HCT116 (cell line): Measurements from ENCODE around the gene PTPDC1. TPM values are rescaled to one million over a fixed set of nuclear protein-coding genes. Genes with fewer than 3 reads are reported as not detected.

Source experiments
- ATAC-seq: fragments of 200-7000 bp; cut with Tn5 transposase; 2 replicates; pipeline ENCODE4 v1.9.1; 2020; ENCODE audit warnings: mild to moderate bottlenecking, moderate library complexity
- BruUV-seq: library from RNA; stranded (reverse); fragments of 400-500 nt; replicated peaks from 2 replicates; lab custom pipeline; 2021; lab: Mats Ljungman, UMichigan
- CTCF ChIA-PET: fragments of 300-600 bp; sonication (Branson Sonifier 250); formaldehyde crosslinking; loops from one replicate; lab custom pipeline; 2021; ENCODE audit warnings: antibody characterized with exemption; lab: Charles Lee
- POLR2A ChIA-PET: fragments of 300-600, 350-600 bp; sonication (Branson Sonifier 250); formaldehyde crosslinking; loops from one replicate; lab custom pipeline; 2021; ENCODE audit warnings: antibody characterized with exemption; lab: Charles Lee
- RAD21 ChIA-PET, 2 experiments: fragments of 300-600 bp; sonication (Branson Sonifier 250); formaldehyde crosslinking; loops; one replicate each; lab custom pipeline; 2023; ENCODE audit warnings: low total read pairs in 2 of 2; ENCODE audit not compliant: uncharacterized antibody in 2 of 2, unreplicated experiment in 2 of 2, low non-redundant PET in 1 of 2; lab: Charles Lee
- DNase-seq: peaks from one replicate; pipeline ENCODE4 v3.0.0-alpha.2; 2010; ENCODE audit warnings: low read depth, low spot score
- H2AFZ ChIP-seq: fragments of 200-600 bp; shearing (Covaris generic), sonication (generic); 2 replicates; pipeline ENCODE4 v1.6.1; 2017; ENCODE audit warnings: low read depth, mixed run types, mixed read lengths, antibody characterized with exemption, low read length; ENCODE audit not compliant: poor library complexity, severe bottlenecking
- H3K27ac ChIP-seq: 2 replicates; pipeline ENCODE4 v1.5.1; 2012; ENCODE audit warnings: low read depth, low read length
- H3K27me3 ChIP-seq: fragments of 200-600 bp; sonication (generic); 2 replicates; pipeline ENCODE4 v1.6.1; 2016; ENCODE audit warnings: mixed run types, low read length, mixed read lengths; ENCODE audit not compliant: insufficient read depth
- H3K36me3 ChIP-seq, 2 experiments: fragments of 200-500 bp in 1 of 2; fragments of 200-600 bp in 1 of 2; sonication (Bioruptor generic) in 1 of 2; sonication (generic) in 1 of 2; 2 replicates each; pipeline versions ENCODE4 v1.5.1 to v1.6.1; 2014 to 2016; ENCODE audit warnings: low read length in 2 of 2, inconsistent platforms in 1 of 2, mixed read lengths in 1 of 2, mixed run types in 1 of 2; ENCODE audit not compliant: insufficient read depth in 2 of 2, control insufficient read depth in 1 of 2
- H3K4me1 ChIP-seq, 2 experiments: fragments of 200-600 bp in 1 of 2; sonication (generic) in 1 of 2; 2 replicates each; pipeline versions ENCODE4 v1.5.1 to v1.6.1; 2012 to 2017; ENCODE audit warnings: low read length in 2 of 2, inconsistent platforms in 1 of 2, mild to moderate bottlenecking in 1 of 2, mixed read lengths in 1 of 2, mixed run types in 1 of 2, moderate library complexity in 1 of 2; ENCODE audit not compliant: insufficient read depth in 2 of 2, control insufficient read depth in 1 of 2
- H3K4me2 ChIP-seq: fragments of 200-600 bp; sonication (generic); 2 replicates; pipeline ENCODE4 v1.6.1; 2017; ENCODE audit warnings: mixed run types, low read length, mixed read lengths
- H3K4me3 ChIP-seq, 2 experiments: fragments of 200-600 bp in 1 of 2; sonication (generic) in 1 of 2; replicated peaks in 1 of 2; 2 replicates each; pipeline ENCODE4 v1.5.1; 2011 to 2016; ENCODE audit warnings: low read length in 2 of 2, control low read depth in 1 of 2, low read depth in 1 of 2, mild to moderate bottlenecking in 1 of 2, mixed read lengths in 1 of 2, mixed run types in 1 of 2
- H3K79me2 ChIP-seq: fragments of 200-600 bp; sonication (generic); 2 replicates; pipeline ENCODE4 v1.6.1; 2017; ENCODE audit warnings: mild to moderate bottlenecking, mixed run types, low read length, moderate library complexity, mixed read lengths; ENCODE audit not compliant: insufficient read depth
- H3K9ac ChIP-seq: fragments of 200-600 bp; sonication (generic); 2 replicates; pipeline ENCODE4 v1.6.1; 2016; ENCODE audit warnings: low read length, mixed read lengths
- H3K9me2 ChIP-seq: fragments of 200-600 bp; sonication (generic), shearing (Covaris generic); 2 replicates; pipeline ENCODE4 v1.6.1; 2017; ENCODE audit warnings: mixed run types, mild to moderate bottlenecking, moderate library complexity; ENCODE audit not compliant: insufficient read depth
- H3K9me3 ChIP-seq, 2 experiments: fragments of 200-500 bp in 1 of 2; fragments of 200-600 bp in 1 of 2; sonication (Bioruptor generic) in 1 of 2; sonication (generic) in 1 of 2; 2 replicates each; pipeline ENCODE4 v1.6.1; 2014 to 2017; ENCODE audit warnings: low read length in 2 of 2, mixed read lengths in 2 of 2, inconsistent platforms in 1 of 2, low read depth in 1 of 2, mild to moderate bottlenecking in 1 of 2, mixed run types in 1 of 2, moderate library complexity in 1 of 2; ENCODE audit not compliant: control insufficient read depth in 1 of 2, insufficient read depth in 1 of 2
- H4K20me1 ChIP-seq: fragments of 200-600 bp; sonication (generic), shearing (Covaris generic); 2 replicates; pipeline ENCODE4 v1.6.1; 2017; ENCODE audit warnings: mixed run types, mild to moderate bottlenecking, moderate library complexity; ENCODE audit not compliant: insufficient read depth
- CBX3 ChIP-seq: IDR thresholded peaks from 2 replicates; pipeline ENCODE4 v1.6.1; 2012; ENCODE audit warnings: low read depth
- CEBPB ChIP-seq: IDR thresholded peaks from 2 replicates; pipeline ENCODE4 v1.6.1; 2012; ENCODE audit warnings: low read depth
- EGR1 ChIP-seq: IDR thresholded peaks from 2 replicates; pipeline ENCODE4 v1.6.1; 2012; ENCODE audit warnings: low read depth
- ELF1 ChIP-seq: IDR thresholded peaks from 2 replicates; pipeline ENCODE4 v1.6.1; 2012; ENCODE audit warnings: low read depth, borderline replicate concordance
- EZH2 ChIP-seq: fragments of 200-600 bp; sonication (generic); IDR thresholded peaks from 2 replicates; pipeline ENCODE4 v1.6.1; 2017; ENCODE audit warnings: antibody characterized with exemption, mixed run types
- EZH2phosphoT487 ChIP-seq: fragments of 200-600 bp; IDR thresholded peaks from 2 replicates; pipeline ENCODE4 v1.6.1; 2018; ENCODE audit warnings: antibody characterized with exemption, borderline replicate concordance
- FOSL1 ChIP-seq: IDR thresholded peaks from 2 replicates; pipeline ENCODE4 v1.6.1; 2012; ENCODE audit warnings: low read depth
- POLR2A ChIP-seq: IDR thresholded peaks from 2 replicates; pipeline ENCODE4 v1.7.0; 2011; ENCODE audit warnings: borderline replicate concordance; ENCODE audit not compliant: insufficient read depth, insufficient read length; ENCODE audit errors: extremely low read depth
- SIN3A ChIP-seq: IDR thresholded peaks from 2 replicates; pipeline ENCODE4 v1.6.1; 2012; ENCODE audit warnings: low read depth
- YY1 ChIP-seq: IDR thresholded peaks from 2 replicates; pipeline ENCODE4 v1.6.1; 2011; ENCODE audit warnings: low read length, low read depth, moderate library complexity, mild to moderate bottlenecking; ENCODE audit not compliant: insufficient replicate concordance; ENCODE audit errors: extremely low read depth
- ZFX ChIP-seq: fragments of 450-650 bp; IDR thresholded peaks from 2 replicates; pipeline ENCODE4 v1.6.1; 2017
- intact Hi-C: fragments of 100-400 bp; cut with micrococcal nuclease; formaldehyde crosslinking; loops from 2 replicates; pipeline ENCODE4 v1.10.0; 2022
- total RNA-seq: library from RNA; stranded (reverse); gene quantifications from one replicate; pipeline ENCODE4 v1.2.1, GENCODE V29; 2021; ENCODE audit not compliant: unreplicated experiment
- TF ChIP-seq, protein P1 (sequence below): IDR thresholded peaks from 2 replicates; pipeline ENCODE4 v1.6.1; 2012; ENCODE audit warnings: low read depth
- TF ChIP-seq, protein P2 (sequence below): IDR thresholded peaks from 2 replicates; pipeline ENCODE4 v1.6.1; 2012
- TF ChIP-seq, protein P3 (sequence below): IDR thresholded peaks from 2 replicates; pipeline ENCODE4 v1.6.1; 2012

Gene PTPDC1
- total RNA-seq, 1 experiment from 2014 or later, result 12.7 TPM

DNA sequence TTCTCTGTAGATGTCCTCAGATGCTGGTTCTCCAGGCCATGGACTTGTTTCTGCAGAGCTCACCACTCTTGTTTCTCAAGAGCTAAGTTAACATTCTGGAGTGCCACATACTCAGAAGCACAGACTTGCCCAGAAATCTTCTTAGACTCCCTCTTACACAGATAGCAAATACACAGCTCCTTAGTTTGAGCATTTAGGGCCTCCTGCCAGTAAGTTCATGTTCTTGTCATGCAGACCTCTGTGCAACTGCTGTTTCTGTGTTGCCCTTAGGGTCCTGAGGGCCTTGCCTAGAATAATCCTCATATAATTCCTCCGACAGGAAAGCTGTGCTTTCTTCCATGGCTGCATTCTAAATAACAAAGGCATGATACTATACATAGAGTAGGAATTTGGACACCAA, 1.3 kb upstream of the PTPDC1 start:
- Histone ChIP-seq H3K4me1 (peaks cover 33% of the 10 kb centered on the region in 2 experiments), H3K9ac (no peak overlapping the region), H3K4me3 (no peak overlapping the region), H3K27ac (no peak overlapping the region), H4K20me1 (no peaks in the 10 kb centered on the region), H3K27me3 (no peaks in the 10 kb centered on the region), H3K9me2 (no peaks in the 10 kb centered on the region), H2AFZ (no peak overlapping the region), H3K9me3 (no peaks in the 10 kb centered on the region), H3K4me2 (no peak overlapping the region), H3K79me2 (no peaks in the 10 kb centered on the region), H3K36me3 (no peaks in the 10 kb centered on the region)
- TF ChIP-seq, protein P1, sequence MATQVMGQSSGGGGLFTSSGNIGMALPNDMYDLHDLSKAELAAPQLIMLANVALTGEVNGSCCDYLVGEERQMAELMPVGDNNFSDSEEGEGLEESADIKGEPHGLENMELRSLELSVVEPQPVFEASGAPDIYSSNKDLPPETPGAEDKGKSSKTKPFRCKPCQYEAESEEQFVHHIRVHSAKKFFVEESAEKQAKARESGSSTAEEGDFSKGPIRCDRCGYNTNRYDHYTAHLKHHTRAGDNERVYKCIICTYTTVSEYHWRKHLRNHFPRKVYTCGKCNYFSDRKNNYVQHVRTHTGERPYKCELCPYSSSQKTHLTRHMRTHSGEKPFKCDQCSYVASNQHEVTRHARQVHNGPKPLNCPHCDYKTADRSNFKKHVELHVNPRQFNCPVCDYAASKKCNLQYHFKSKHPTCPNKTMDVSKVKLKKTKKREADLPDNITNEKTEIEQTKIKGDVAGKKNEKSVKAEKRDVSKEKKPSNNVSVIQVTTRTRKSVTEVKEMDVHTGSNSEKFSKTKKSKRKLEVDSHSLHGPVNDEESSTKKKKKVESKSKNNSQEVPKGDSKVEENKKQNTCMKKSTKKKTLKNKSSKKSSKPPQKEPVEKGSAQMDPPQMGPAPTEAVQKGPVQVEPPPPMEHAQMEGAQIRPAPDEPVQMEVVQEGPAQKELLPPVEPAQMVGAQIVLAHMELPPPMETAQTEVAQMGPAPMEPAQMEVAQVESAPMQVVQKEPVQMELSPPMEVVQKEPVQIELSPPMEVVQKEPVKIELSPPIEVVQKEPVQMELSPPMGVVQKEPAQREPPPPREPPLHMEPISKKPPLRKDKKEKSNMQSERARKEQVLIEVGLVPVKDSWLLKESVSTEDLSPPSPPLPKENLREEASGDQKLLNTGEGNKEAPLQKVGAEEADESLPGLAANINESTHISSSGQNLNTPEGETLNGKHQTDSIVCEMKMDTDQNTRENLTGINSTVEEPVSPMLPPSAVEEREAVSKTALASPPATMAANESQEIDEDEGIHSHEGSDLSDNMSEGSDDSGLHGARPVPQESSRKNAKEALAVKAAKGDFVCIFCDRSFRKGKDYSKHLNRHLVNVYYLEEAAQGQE, result no peak
- ChIA-PET POLR2A (interaction anchor here (0.8 kb wide), 1 partner anchor 83 kb away, joined by 3 read pairs; no protein-coding TSS in a partner anchor), RAD21 (no interaction called here), CTCF (interaction anchor here (1.4 kb wide), 1 partner anchor 68 kb away, joined by 3 read pairs; no protein-coding TSS in a partner anchor)
- no peak for DNase-seq
- intact Hi-C loops, result no loop called here
- ATAC-seq, result no peak
- BruUV-seq, result no TSS peak

DNA sequence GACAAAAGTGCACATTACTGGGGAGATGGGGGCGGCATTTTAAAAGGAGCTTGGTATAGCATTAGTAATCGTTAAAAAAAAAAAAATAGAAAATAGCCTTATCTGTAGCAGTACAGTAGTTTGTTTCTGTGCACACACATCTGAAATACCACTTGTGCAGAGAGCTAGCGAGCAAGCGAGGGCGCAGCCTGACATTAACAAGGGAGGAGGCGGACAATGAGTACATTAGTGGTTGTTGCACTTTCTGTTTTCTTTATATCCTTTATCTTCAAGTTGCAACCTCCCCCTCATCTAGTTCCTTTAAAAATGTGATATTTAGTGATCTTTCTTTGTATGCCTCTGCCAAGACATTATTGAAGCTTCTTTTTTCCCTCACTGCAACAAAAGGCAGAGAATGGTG, 880 bp upstream of the PTPDC1 start:
- Histone ChIP-seq H3K79me2 (no peaks in the 10 kb centered on the region), H3K9me3 (no peaks in the 10 kb centered on the region), H3K27ac (no peak overlapping the region), H4K20me1 (no peaks in the 10 kb centered on the region), H3K36me3 (no peaks in the 10 kb centered on the region), H3K4me1 (peaks cover 33% of the 10 kb centered on the region in 2 experiments), H3K9me2 (no peaks in the 10 kb centered on the region), H3K27me3 (no peaks in the 10 kb centered on the region), H3K4me3 (no peak overlapping the region), H3K4me2 (no peak overlapping the region), H2AFZ (no peak overlapping the region), H3K9ac (no peak overlapping the region)
- BruUV-seq, result no TSS peak
- ChIA-PET POLR2A (interaction anchor here (0.8 kb wide), 1 partner anchor 83 kb away, joined by 3 read pairs; no protein-coding TSS in a partner anchor), CTCF (no interaction called here), RAD21 (no interaction called here)
- no peak for DNase-seq
- ATAC-seq, result no peak
- intact Hi-C loops, result no loop called here
- TF ChIP-seq EGR1 (no peak), YY1 (no peak), EZH2phosphoT487 (no peak), ELF1 (no peak), FOSL1 (no peak), ZFX (no peak), POLR2A (no peak), SIN3A (no peak), EZH2 (no peak), CEBPB (no peak), CBX3 (no peak)
- TF ChIP-seq, protein P2, sequence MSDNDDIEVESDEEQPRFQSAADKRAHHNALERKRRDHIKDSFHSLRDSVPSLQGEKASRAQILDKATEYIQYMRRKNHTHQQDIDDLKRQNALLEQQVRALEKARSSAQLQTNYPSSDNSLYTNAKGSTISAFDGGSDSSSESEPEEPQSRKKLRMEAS, result no peak
- TF ChIP-seq, protein P1, result no peak
- TF ChIP-seq, protein P3, sequence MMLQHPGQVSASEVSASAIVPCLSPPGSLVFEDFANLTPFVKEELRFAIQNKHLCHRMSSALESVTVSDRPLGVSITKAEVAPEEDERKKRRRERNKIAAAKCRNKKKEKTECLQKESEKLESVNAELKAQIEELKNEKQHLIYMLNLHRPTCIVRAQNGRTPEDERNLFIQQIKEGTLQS, result no peak
